Type B pancreatic cell (in vitro differentiated cells): ENCODE measurements around the gene GRAMD1B. TPM values are rescaled to one million over a fixed set of nuclear protein-coding genes. Genes with fewer than 3 reads are reported as not detected.

Experiments
- DNase-seq: peaks from one replicate; pipeline ENCODE4 v3.0.0; 2021; ENCODE audit warnings: mixed read lengths; ENCODE audit not compliant: unreplicated experiment; ENCODE audit errors: extremely low spot score
- H3K27ac Mint-ChIP-seq: 2 replicates; pipeline ENCODE4 v1.8.0; 2021; ENCODE audit warnings: mild to moderate bottlenecking, mixed read lengths
- H3K27me3 Mint-ChIP-seq: 2 replicates; pipeline ENCODE4 v1.8.0; 2021; ENCODE audit warnings: mixed read lengths
- H3K36me3 Mint-ChIP-seq: 2 replicates; pipeline ENCODE4 v1.8.0; 2021; ENCODE audit warnings: mixed read lengths
- H3K4me1 Mint-ChIP-seq: one replicate; pipeline ENCODE4 v1.8.0; 2021; ENCODE audit warnings: mixed read lengths; ENCODE audit not compliant: unreplicated experiment
- H3K4me3 Mint-ChIP-seq: 2 replicates; pipeline ENCODE4 v1.8.0; 2021; ENCODE audit warnings: mild to moderate bottlenecking, mixed read lengths
- H3K9me3 Mint-ChIP-seq: 2 replicates; pipeline ENCODE4 v1.8.0; 2021; ENCODE audit warnings: mixed read lengths
- total RNA-seq: library from RNA; stranded (reverse); gene quantifications from 2 replicates; pipeline ENCODE4 v1.2.1, GENCODE V29; 2021; ENCODE audit warnings: low replicate concordance
- TF ChIP-seq, protein P1 (sequence below): fragments of 200-600 bp; sonication (generic); conservative IDR thresholded peaks from 2 replicates; pipeline ENCODE4 v1.5.0; 2021; ENCODE audit warnings: antibody characterized with exemption, mild to moderate bottlenecking

The GRAMD1B gene
- total RNA-seq, 1 donor from 2014 or later = 15.2 TPM

DNA sequence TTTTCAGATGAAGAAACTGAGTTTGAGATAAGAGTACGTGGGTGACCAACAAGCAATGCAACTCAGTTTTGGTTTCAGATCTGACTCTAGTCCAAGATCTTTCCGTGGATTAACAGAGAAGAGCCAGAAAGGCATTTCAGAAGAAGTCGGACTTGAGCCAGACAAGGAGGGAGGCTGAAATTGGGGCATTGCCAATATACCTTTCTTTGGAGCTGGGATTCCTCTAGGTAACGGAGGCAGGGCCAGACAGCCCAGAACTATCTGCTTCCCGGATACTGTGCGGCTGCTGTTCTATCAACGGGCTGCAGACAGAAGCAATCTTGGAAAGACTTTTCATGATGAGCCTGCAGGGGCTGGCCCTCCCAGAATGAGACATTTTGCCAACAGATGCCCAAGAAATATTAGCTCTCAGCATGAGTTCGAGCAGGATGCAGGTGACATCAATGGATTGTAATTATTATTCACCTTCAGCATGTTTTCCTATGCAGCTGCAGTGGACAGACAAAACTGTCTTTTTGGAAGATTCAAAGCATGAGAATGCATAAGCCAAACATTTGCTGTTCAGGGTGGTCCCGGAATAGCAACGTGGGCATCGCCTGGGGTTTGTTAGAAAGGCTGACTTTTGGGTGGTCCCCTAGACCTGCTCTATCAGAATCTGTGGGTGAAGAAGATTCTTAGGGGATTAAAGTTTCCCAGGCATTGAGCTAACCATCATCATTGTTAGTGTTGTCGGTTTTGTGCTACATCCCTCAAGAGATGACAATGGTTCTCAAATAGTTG lies 128.7 kb downstream of the GRAMD1B start:
- peaks cover 3% of the 10 kb centered on the region for H3K27me3 Mint-ChIP-seq
- TF ChIP-seq, protein P1, sequence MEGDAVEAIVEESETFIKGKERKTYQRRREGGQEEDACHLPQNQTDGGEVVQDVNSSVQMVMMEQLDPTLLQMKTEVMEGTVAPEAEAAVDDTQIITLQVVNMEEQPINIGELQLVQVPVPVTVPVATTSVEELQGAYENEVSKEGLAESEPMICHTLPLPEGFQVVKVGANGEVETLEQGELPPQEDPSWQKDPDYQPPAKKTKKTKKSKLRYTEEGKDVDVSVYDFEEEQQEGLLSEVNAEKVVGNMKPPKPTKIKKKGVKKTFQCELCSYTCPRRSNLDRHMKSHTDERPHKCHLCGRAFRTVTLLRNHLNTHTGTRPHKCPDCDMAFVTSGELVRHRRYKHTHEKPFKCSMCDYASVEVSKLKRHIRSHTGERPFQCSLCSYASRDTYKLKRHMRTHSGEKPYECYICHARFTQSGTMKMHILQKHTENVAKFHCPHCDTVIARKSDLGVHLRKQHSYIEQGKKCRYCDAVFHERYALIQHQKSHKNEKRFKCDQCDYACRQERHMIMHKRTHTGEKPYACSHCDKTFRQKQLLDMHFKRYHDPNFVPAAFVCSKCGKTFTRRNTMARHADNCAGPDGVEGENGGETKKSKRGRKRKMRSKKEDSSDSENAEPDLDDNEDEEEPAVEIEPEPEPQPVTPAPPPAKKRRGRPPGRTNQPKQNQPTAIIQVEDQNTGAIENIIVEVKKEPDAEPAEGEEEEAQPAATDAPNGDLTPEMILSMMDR = no peak
- H3K4me3 Mint-ChIP-seq = no peak overlapping the region
- H3K9me3 Mint-ChIP-seq = no peaks in the 10 kb centered on the region
- no peaks in the 10 kb centered on the region for H3K36me3 Mint-ChIP-seq
- peaks cover 26% of the 10 kb centered on the region for H3K4me1 Mint-ChIP-seq
- H3K27ac Mint-ChIP-seq = no peak overlapping the region
- no peak for DNase-seq

- H3K36me3 Mint-ChIP-seq = no peaks in the 10 kb centered on the region
- peak overlapping the region; percentile 85 for H3K27ac Mint-ChIP-seq
- no peak for DNase-seq
- TF ChIP-seq, protein P1 = peak; percentile 55
- H3K27me3 Mint-ChIP-seq = peaks cover 3% of the 10 kb centered on the region
- no peaks in the 10 kb centered on the region for H3K9me3 Mint-ChIP-seq
- peaks cover 26% of the 10 kb centered on the region for H3K4me1 Mint-ChIP-seq
- H3K4me3 Mint-ChIP-seq = peak overlapping the region; percentile 89
These were observed 129.5 kb downstream of the GRAMD1B start for GRCh38 chr11:123559523-123559955.

GRCh38 chr11:123560006-123560405 lies 129.9 kb downstream of the GRAMD1B start:
- TF ChIP-seq, protein P1 = no peak
- Mint-ChIP-seq H3K4me3 (peak overlapping the region; percentile 89), H3K27ac (peak overlapping the region; percentile 85), H3K27me3 (peaks cover 1% of the 10 kb centered on the region), H3K9me3 (no peaks in the 10 kb centered on the region), H3K4me1 (peaks cover 26% of the 10 kb centered on the region), H3K36me3 (no peaks in the 10 kb centered on the region)
- DNase-seq = no peak

DNA sequence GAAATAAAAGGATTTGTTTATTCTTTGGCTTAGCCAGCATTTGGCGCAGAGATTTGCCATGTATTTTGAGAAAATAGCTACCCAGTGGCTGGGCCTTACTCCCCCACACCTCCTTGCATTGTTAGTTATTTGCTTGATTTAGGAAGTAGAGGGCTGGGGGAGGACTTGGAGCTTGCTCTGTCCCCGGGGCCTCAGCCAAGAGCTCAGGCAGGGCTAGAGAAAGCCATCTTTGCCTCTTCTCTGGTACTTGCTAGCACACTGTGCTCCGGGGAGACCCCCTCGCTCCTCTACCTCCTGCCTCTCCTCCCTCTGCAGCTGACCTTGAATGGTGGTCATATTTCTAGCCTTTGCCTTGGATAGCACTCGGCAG lies 131.3 kb downstream of the GRAMD1B start:
- no peaks in the 10 kb centered on the region for H3K27me3 Mint-ChIP-seq
- TF ChIP-seq, protein P1 = no peak
- no peaks in the 10 kb centered on the region for H3K36me3 Mint-ChIP-seq
- DNase-seq = no peak
- peaks cover 26% of the 10 kb centered on the region for H3K4me1 Mint-ChIP-seq
- H3K27ac Mint-ChIP-seq = peak overlapping the region; percentile 94
- H3K4me3 Mint-ChIP-seq = no peak overlapping the region
- no peaks in the 10 kb centered on the region for H3K9me3 Mint-ChIP-seq

- no peak overlapping the region for H3K27ac Mint-ChIP-seq
- no peaks in the 10 kb centered on the region for H3K27me3 Mint-ChIP-seq
- DNase-seq = no peak
- H3K4me3 Mint-ChIP-seq = no peak overlapping the region
- TF ChIP-seq, protein P1 = no peak
- no peaks in the 10 kb centered on the region for H3K36me3 Mint-ChIP-seq
- no peaks in the 10 kb centered on the region for H3K9me3 Mint-ChIP-seq
- peaks cover 31% of the 10 kb centered on the region for H3K4me1 Mint-ChIP-seq
These were observed 132.1 kb downstream of the GRAMD1B start for GRCh38 chr11:123562158-123562557.
